Heart left ventricle (tissue), 13 donors: ENCODE data around the gene CNNM3.

ENCODE experiments used
- CTCF ChIP-seq, 12 donors: fragments of 200-600 bp; sonication (generic) in 4 of 12; IDR thresholded peaks; one replicate each; pipeline versions ENCODE4 v1.5.0 to v1.8.0; 2018 to 2022; ENCODE audit warnings: antibody characterized with exemption in 12 of 12, mild to moderate bottlenecking in 5 of 12
- POLR2A ChIP-seq, 2 donors: fragments of 450-650 bp; IDR thresholded peaks; one replicate each; pipeline ENCODE4 v1.6.1; 2017; ENCODE audit warnings: antibody characterized with exemption in 2 of 2, mild to moderate bottlenecking in 2 of 2, moderate library complexity in 2 of 2
- donor health status: ischemic (EF 13 %, LVEDD 7.1; RV severe dilation, severe dysfunction).
- donor health status: DM: no; HTN: yes; CAD: no.
- donor health status: DM: no; HTN: no; CAD: no.
- donor health status: ischemic (EF 25% LVEDD 6.9; RV normal size, moderate dysfunction).
- donor health status: ischemic (EF 25% LVEDD 5.7; RV mildly dilated, moderate dysfunction).
- donor health status: ischemic (EF 35%, LVEDD 5.7; RV mildly dilated, moderate dysfunction).
- donor health status: nonischemic (EF 11% LVEDD 7.7; RV severe dilation, severe dysfunction).
- donor health status: DM: yes; HTN: yes; CAD: no.
- donor health status: PGD.
- donor health status: ischemic (EF 29% LVEDD 5.4; RV normal size, mild dysfunction).
- donor health status: nonischemic (EF 23%, LVEDD 6.1; RV moderate dilation, normal function).

- TF ChIP-seq CTCF (IDR thresholded peaks at IDR 0.05) (no peak), POLR2A (IDR thresholded peaks at IDR 0.05) (no peak)
Observed at GRCh38 chr2:96787411-96787810, 28.7 kb upstream of the CNNM3 start.
